IMR-90 (cell line): ENCODE data around the gene MICU1. TPM values are rescaled to one million over a fixed set of nuclear protein-coding genes. Genes with fewer than 3 reads are reported as not detected.

Source experiments
- ATAC-seq: fragments of 200-7000 bp; cut with Tn5 transposase; 2 replicates; pipeline ENCODE4 v1.9.1; 2020; ENCODE audit warnings: low read depth, mild to moderate bottlenecking, moderate library complexity
- BruUV-seq: library from RNA; stranded (reverse); fragments of 400-500 nt; replicated peaks from 2 replicates; lab custom pipeline; 2021; lab: Mats Ljungman, UMichigan
- CTCF ChIA-PET: fragments of 300-600 bp; formaldehyde crosslinking; extraction: SDS; loops from one replicate; lab custom pipeline; 2021; ENCODE audit warnings: antibody characterized with exemption; lab: Yijun Ruan, JAX
- POLR2A ChIA-PET: fragments of 300-600 bp; sonication (Branson Sonifier 250); formaldehyde crosslinking; loops from one replicate; lab custom pipeline; 2022; ENCODE audit warnings: antibody characterized with exemption; ENCODE audit not compliant: unreplicated experiment; lab: Charles Lee
- DNase-seq: peaks from one replicate; pipeline ENCODE4 v3.0.0; 2013
- H2AFZ ChIP-seq: replicated peaks from 2 replicates; pipeline ENCODE3; 2013; ENCODE audit warnings: low read length, mild to moderate bottlenecking; ENCODE audit not compliant: poor library complexity
- H2AK5ac ChIP-seq: 2 replicates; pipeline ENCODE4 v1.6.1; 2013; ENCODE audit warnings: low read depth, low read length, inconsistent platforms
- H2AK9ac ChIP-seq: replicated peaks from 2 replicates; pipeline ENCODE3; 2013; ENCODE audit warnings: mild to moderate bottlenecking, low read depth, low read length, moderate library complexity; ENCODE audit not compliant: poor library complexity
- H2BK120ac ChIP-seq: 2 replicates; pipeline ENCODE4 v1.6.1; 2013; ENCODE audit warnings: low read depth, low read length, inconsistent platforms
- H2BK15ac ChIP-seq: 3 replicates; pipeline ENCODE4 v1.6.1; 2013; ENCODE audit warnings: low read depth, low read length, inconsistent platforms
- H2BK20ac ChIP-seq: 2 replicates; pipeline ENCODE4 v1.6.1; 2013; ENCODE audit warnings: low read depth, mild to moderate bottlenecking, inconsistent platforms, low read length, moderate library complexity
- H2BK5ac ChIP-seq: 2 replicates; pipeline ENCODE4 v1.6.1; 2013; ENCODE audit warnings: mild to moderate bottlenecking, low read depth, low read length, inconsistent platforms; ENCODE audit not compliant: poor library complexity, severe bottlenecking
- H3K14ac ChIP-seq: replicated peaks from 2 replicates; pipeline ENCODE4 v1.6.1; 2013; ENCODE audit warnings: low read depth, low read length, inconsistent platforms
- H3K18ac ChIP-seq: 2 replicates; pipeline ENCODE4 v1.6.1; 2013; ENCODE audit warnings: low read depth, low read length, control low read depth
- H3K23ac ChIP-seq: 2 replicates; pipeline ENCODE4 v1.6.1; 2013; ENCODE audit warnings: low read depth, low read length, inconsistent platforms
- H3K27ac ChIP-seq: 2 replicates; pipeline ENCODE4 v1.5.1; 2013; ENCODE audit warnings: mild to moderate bottlenecking, control low read depth, low read length; ENCODE audit not compliant: insufficient read depth
- H3K27me3 ChIP-seq: 2 replicates; pipeline ENCODE4 v1.6.1; 2013; ENCODE audit warnings: low read length; ENCODE audit not compliant: control insufficient read depth, insufficient read depth
- H3K36me3 ChIP-seq: 2 replicates; pipeline ENCODE4 v1.6.1; 2013; ENCODE audit warnings: low read length, mixed read lengths; ENCODE audit not compliant: control insufficient read depth, insufficient read depth
- H3K4ac ChIP-seq: 2 replicates; pipeline ENCODE4 v1.6.1; 2013; ENCODE audit warnings: low read depth, low read length, inconsistent platforms
- H3K4me1 ChIP-seq: 2 replicates; pipeline ENCODE4 v1.6.1; 2013; ENCODE audit warnings: low read length, mixed read lengths; ENCODE audit not compliant: control insufficient read depth, insufficient read depth
- H3K4me2 ChIP-seq: 2 replicates; pipeline ENCODE4 v1.6.1; 2013; ENCODE audit warnings: low read depth, mild to moderate bottlenecking, control low read depth, low read length, moderate library complexity
- H3K4me3 ChIP-seq: 2 replicates; pipeline ENCODE4 v1.5.1; 2013; ENCODE audit warnings: low read depth, mild to moderate bottlenecking, control low read depth, low read length, moderate library complexity; ENCODE audit not compliant: insufficient read depth
- H3K56ac ChIP-seq: 2 replicates; pipeline ENCODE4 v1.6.1; 2013; ENCODE audit warnings: low read length, inconsistent platforms; ENCODE audit not compliant: insufficient read depth; ENCODE audit errors: extremely low read depth
- H3K79me1 ChIP-seq, 2 experiments: 2 replicates each; pipeline ENCODE4 v1.6.1; 2013; ENCODE audit warnings: low read length in 2 of 2, inconsistent platforms in 1 of 2, low read depth in 1 of 2
- H3K9ac ChIP-seq: 2 replicates; pipeline ENCODE4 v1.6.1; 2013; ENCODE audit warnings: low read depth, low read length, control low read depth
- H3K9me1 ChIP-seq: 2 replicates; pipeline ENCODE4 v1.6.1; 2013; ENCODE audit warnings: low read length, inconsistent platforms; ENCODE audit not compliant: insufficient read depth
- H3K9me3 ChIP-seq: 2 replicates; pipeline ENCODE4 v1.6.1; 2013; ENCODE audit warnings: low read length; ENCODE audit not compliant: control insufficient read depth, insufficient read depth
- H4K20me1 ChIP-seq: 2 replicates; pipeline ENCODE4 v1.6.1; 2013; ENCODE audit warnings: low read length, inconsistent platforms; ENCODE audit not compliant: insufficient read depth
- H4K5ac ChIP-seq: 2 replicates; pipeline ENCODE4 v1.6.1; 2013; ENCODE audit warnings: mild to moderate bottlenecking, low read depth, low read length, control low read depth
- H4K8ac ChIP-seq, 2 experiments: 2 replicates each; pipeline ENCODE4 v1.6.1; 2013; ENCODE audit warnings: low read depth in 2 of 2, low read length in 2 of 2, control low read depth in 1 of 2, inconsistent platforms in 1 of 2
- H4K91ac ChIP-seq: 2 replicates; pipeline ENCODE4 v1.6.1; 2013; ENCODE audit warnings: low read depth, low read length, inconsistent platforms; ENCODE audit not compliant: insufficient read depth
- BHLHE40 ChIP-seq: fragments of 150-350 bp; IDR thresholded peaks from 2 replicates; pipeline ENCODE4 v1.6.1; 2016; ENCODE audit warnings: mild to moderate bottlenecking, low read depth, low read length
- CTCF ChIP-seq: conservative IDR thresholded peaks from 2 replicates; pipeline ENCODE4 v1.5.1; 2012; ENCODE audit warnings: mild to moderate bottlenecking, low read depth, low read length, improper control_type of control experiment
- MXI1 ChIP-seq: IDR thresholded peaks from 2 replicates; pipeline ENCODE4 v1.6.1; 2012; ENCODE audit warnings: low read depth, mild to moderate bottlenecking, low read length, moderate library complexity, borderline replicate concordance
- SMC3 ChIP-seq: fragments of 150-350 bp; IDR thresholded peaks from 2 replicates; pipeline ENCODE4 v1.6.1; 2016; ENCODE audit warnings: low read depth, mild to moderate bottlenecking, antibody characterized with exemption, low read length, moderate library complexity
- USF2 ChIP-seq: fragments of 150-350 bp; IDR thresholded peaks from 2 replicates; pipeline ENCODE4 v1.6.1; 2017; ENCODE audit warnings: mild to moderate bottlenecking, antibody characterized with exemption, low read length, low read depth
- WGBS, 2 experiments: methylation state at CpG; one replicate each; pipeline versions ENCODE4 v1.1.5 to v1.1.7; 2013; ENCODE audit warnings: missing lambda C conversion rate in 2 of 2; ENCODE audit not compliant: insufficient read length in 1 of 2; ENCODE audit errors: extremely low coverage in 2 of 2; 5-methylcytosine and 5-hydroxymethylcytosine counted together
- dilution Hi-C: fragments of 300-500 bp; cut with HindIII; formaldehyde crosslinking; loops from one replicate; pipeline ENCODE4 v1.14.3; 2018; ENCODE audit warnings: low sequenced_read_pairs; ENCODE audit not compliant: unreplicated experiment
- in situ Hi-C: fragments of 300-500 bp; cut with MboI; formaldehyde crosslinking; loops from 3 replicates; pipeline ENCODE4 v1.14.3; 2019; ENCODE audit warnings: low sequenced_read_pairs, inconsistent platforms, mixed read lengths
- intact Hi-C: fragments of 100-400 bp; cut with micrococcal nuclease; formaldehyde crosslinking; loops from 2 replicates; pipeline ENCODE4 v1.10.0; 2022
- polyA plus RNA-seq, 3 experiments: library from polyadenylated mRNA; depleted of rRNA; stranded (reverse); fragments of >200 nt; gene quantifications; 2 replicates each; pipeline ENCODE4 v1.2.3, GENCODE V29; 2012; ENCODE audit warnings: low replicate concordance in 1 of 3
- total RNA-seq: library from RNA; depleted of rRNA; stranded (reverse); fragments of >200 nt; gene quantifications from 2 replicates; pipeline ENCODE4 v1.2.3, GENCODE V29; 2012

Gene MICU1
- total and polyA plus RNA-seq, 2 of the 4 experiments (the other 2 are of a cell fraction): 43.6 to 44.7 TPM

- no peak overlapping the region for H2AK9ac ChIP-seq
- DNase-seq (no peak), ATAC-seq (no peak)
- no peak overlapping the region for H2AK5ac ChIP-seq
- no CpG with 5 or more reads among the region's 3 CpGs for WGBS, 2 experiments
- no peak overlapping the region for H2BK5ac ChIP-seq
- H3K27me3 ChIP-seq: no peaks in the 10 kb centered on the region
- no peak overlapping the region for H3K27ac ChIP-seq
- H2BK20ac ChIP-seq: no peak overlapping the region
- H3K23ac ChIP-seq: no peak overlapping the region
- H3K36me3 ChIP-seq: no peaks in the 10 kb centered on the region
- no peak overlapping the region for H2AFZ ChIP-seq
- H3K9ac ChIP-seq: no peak overlapping the region
- no peak overlapping the region for H3K4me2 ChIP-seq
- H3K4me3 ChIP-seq: no peak overlapping the region
- H3K56ac ChIP-seq: no peak overlapping the region
- BruUV-seq: no TSS peak
- in situ Hi-C loops: no loop called here
- no peak overlapping the region for H4K8ac ChIP-seq
- H3K4me1 ChIP-seq: no peaks in the 10 kb centered on the region
- H3K9me1 ChIP-seq: no peaks in the 10 kb centered on the region
- H4K91ac ChIP-seq: no peak overlapping the region
- no peak overlapping the region for H4K5ac ChIP-seq
- no peaks in the 10 kb centered on the region; a peak in 1 of 4 replicates for H3K79me1 ChIP-seq
- POLR2A ChIA-PET: no interaction called here
- H3K18ac ChIP-seq: no peak overlapping the region
- no peak overlapping the region for H3K4ac ChIP-seq
- no peak overlapping the region for H2BK15ac ChIP-seq
- CTCF ChIA-PET: no interaction called here
- H3K14ac ChIP-seq: no peak overlapping the region
- dilution Hi-C loops: no loop called here
- intact Hi-C loops: no loop called here
- H4K20me1 ChIP-seq: no peaks in the 10 kb centered on the region
- TF ChIP-seq MXI1 (no peak), SMC3 (no peak), USF2 (no peak), BHLHE40 (no peak), CTCF (no peak)
- no peaks in the 10 kb centered on the region for H3K9me3 ChIP-seq
- H2BK120ac ChIP-seq: no peak overlapping the region
Observed at GRCh38 chr10:72462261-72462660, 163.6 kb downstream of the MICU1 start.
